A549 treated with RU486 at 1 μM for 4 hours (cell line): ENCODE data around the gene ARMCX4. TPM values are rescaled to one million over a fixed set of nuclear protein-coding genes. Genes with fewer than 3 reads are reported as not detected.

Experiments used
- total RNA-seq: library from RNA; stranded (reverse); fragments of 200-300 nt; extraction: Qiagen RNA extraction; gene quantifications from 5 replicates; pipeline ENCODE4 v1.2.3, GENCODE V29; 2022; ENCODE audit warnings: low read depth

The ARMCX4 gene
- total RNA-seq: 0.28 to 0.71 TPM (median 0.37 TPM) in 5 replicates

GRCh38 chrX:101485212-101485949 is at the start of gene ARMCX4:
Gene ARMCX4 (plus strand): TSS chrX:101485456. CDS start chrX:101488590, 3,134 bp downstream.

Other genes with a start within 250 kb of the ARMCX4 start
- 0.06 to 0.24 TPM (median 0.22 TPM) in 3 of 5 replicates, not detected in the others for gene TAF7L, start 194.1 kb upstream of the ARMCX4 start, total RNA-seq
- 28.2 to 35.5 TPM (median 29.9 TPM) in 5 replicates for gene TIMM8A, start 136.7 kb upstream of the ARMCX4 start, total RNA-seq
- gene BTK, start 99.3 kb upstream of the ARMCX4 start, total RNA-seq: 0.08 to 0.37 TPM (median 0.23 TPM) in 5 replicates
- 2,389 to 3,501 TPM (median 2,688 TPM) in 5 replicates for gene RPL36A, start 94.4 kb upstream of the ARMCX4 start, total RNA-seq
- gene GLA, start 77.5 kb upstream of the ARMCX4 start, total RNA-seq: 179 to 225 TPM (median 196 TPM) in 5 replicates
- gene HNRNPH2, start 77.2 kb upstream of the ARMCX4 start, total RNA-seq: 45.5 to 67.1 TPM (median 62.0 TPM) in 5 replicates
- 0.19 to 0.51 TPM (median 0.43 TPM) in 5 replicates for gene ARMCX1, start 65.1 kb downstream of the ARMCX4 start, total RNA-seq
- 41.7 to 46.9 TPM (median 45.8 TPM) in 5 replicates for gene ARMCX6, start 132.5 kb downstream of the ARMCX4 start, total RNA-seq
- 15.8 to 24.0 TPM (median 21.5 TPM) in 5 replicates for gene ARMCX3, start 137.7 kb downstream of the ARMCX4 start, total RNA-seq
- 0.07 to 0.11 TPM in 2 of 5 replicates, not detected in the others for gene ARMCX2, start 174.4 kb downstream of the ARMCX4 start, total RNA-seq